Skeletal muscle tissue (tissue), 4 donors: Measurements from ENCODE around the gene ITSN2. TPM values are rescaled to one million over a fixed set of nuclear protein-coding genes. Genes with fewer than 3 reads are reported as not detected.

ENCODE experiments used
- H3K27ac ChIP-seq: one replicate; pipeline ENCODE4 v1.7.0; 2013; ENCODE audit warnings: mild to moderate bottlenecking, low read depth, low read length, inconsistent platforms
- H3K27me3 ChIP-seq, 3 donors: one replicate each; pipeline ENCODE4 v1.7.0; 2013; ENCODE audit warnings: low read length in 3 of 3; ENCODE audit not compliant: control insufficient read depth in 3 of 3, insufficient read depth in 3 of 3
- H3K36me3 ChIP-seq, 3 donors: one replicate each; pipeline ENCODE4 v1.7.0; 2013; ENCODE audit warnings: low read length in 3 of 3; ENCODE audit not compliant: control insufficient read depth in 3 of 3, insufficient read depth in 3 of 3
- H3K4me1 ChIP-seq, 3 donors: one replicate each; pipeline ENCODE4 v1.7.0; 2013; ENCODE audit warnings: low read length in 3 of 3, mild to moderate bottlenecking in 3 of 3; ENCODE audit not compliant: control insufficient read depth in 3 of 3, insufficient read depth in 3 of 3
- H3K4me3 ChIP-seq, 3 donors: one replicate each; pipeline ENCODE4 v1.7.0; 2013; ENCODE audit warnings: low read length in 3 of 3
- H3K9ac ChIP-seq, 3 donors: one replicate each; pipeline ENCODE4 v1.7.0; 2013; ENCODE audit warnings: low read length in 3 of 3, mild to moderate bottlenecking in 3 of 3, moderate library complexity in 2 of 3, low read depth in 1 of 3
- H3K9me3 ChIP-seq, 3 donors: one replicate each; pipeline ENCODE4 v1.7.0; 2013; ENCODE audit warnings: low read length in 3 of 3; ENCODE audit not compliant: control insufficient read depth in 3 of 3
- total RNA-seq: library from RNA; depleted of rRNA; stranded (reverse); fragments of >200 nt; gene quantifications from one replicate; pipeline ENCODE4 v1.2.3, GENCODE V29; 2014
- donor health status: Osteomylitis.

ITSN2 gene
- total RNA-seq, 1 donor from 2014 or later, result 17.2 TPM

- Histone ChIP-seq H3K9me3 (no peaks in the 10 kb centered on the region), H3K9ac (no peak overlapping the region), H3K4me1 (peaks cover 0 to 4% (median 4%) of the 10 kb centered on the region in 3 donors), H3K4me3 (no peak overlapping the region), H3K27ac (no peak overlapping the region), H3K27me3 (no peaks in the 10 kb centered on the region), H3K36me3 (peaks cover 0 to 9% (median 8%) of the 10 kb centered on the region in 3 donors)
Observed at GRCh38 chr2:24315669-24316068, 44.7 kb downstream of the ITSN2 start.

GRCh38 chr2:24313744-24314632 lies 46.3 kb downstream of the ITSN2 start:
- peaks cover 0 to 4% (median 4%) of the 10 kb centered on the region in 3 donors for H3K4me1 ChIP-seq
- H3K27ac ChIP-seq, result no peak overlapping the region
- H3K4me3 ChIP-seq, result no peak overlapping the region
- no peaks in the 10 kb centered on the region for H3K9me3 ChIP-seq
- H3K9ac ChIP-seq, result no peak overlapping the region
- H3K36me3 ChIP-seq, result peaks cover 2 to 22% (median 18%) of the 10 kb centered on the region in 3 donors
- H3K27me3 ChIP-seq, result no peaks in the 10 kb centered on the region

DNA sequence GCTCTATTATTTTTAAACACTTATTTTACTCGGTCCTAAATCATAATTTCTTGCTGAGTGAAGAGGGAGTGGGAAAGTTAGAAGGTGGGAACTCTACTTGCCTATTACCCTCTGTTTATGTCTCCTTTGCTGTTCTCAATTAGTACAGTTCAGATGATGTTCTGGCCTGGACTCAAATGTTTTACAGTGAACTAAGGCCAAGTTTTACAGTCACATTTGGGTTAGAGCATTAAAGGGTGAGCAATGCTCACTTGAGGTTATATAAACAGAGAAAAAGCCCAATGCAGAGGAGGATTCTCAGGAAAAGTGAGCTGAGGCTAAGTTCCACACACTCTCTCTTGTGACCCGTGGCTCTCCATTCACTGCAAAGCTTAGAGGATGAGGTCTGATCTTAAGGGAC lies 52.4 kb downstream of the ITSN2 start:
- Histone ChIP-seq H3K4me1 (peaks cover 3 to 11% (median 11%) of the 10 kb centered on the region in 3 donors), H3K27me3 (no peaks in the 10 kb centered on the region), H3K27ac (no peak overlapping the region), H3K9me3 (no peaks in the 10 kb centered on the region), H3K36me3 (peaks cover 5 to 34% (median 25%) of the 10 kb centered on the region in 3 donors), H3K9ac (no peak overlapping the region), H3K4me3 (no peak overlapping the region)

GRCh38 chr2:24304631-24305030 lies 55.7 kb downstream of the ITSN2 start:
- peak overlapping the region; percentile 70 for H3K27ac ChIP-seq
- H3K4me3 ChIP-seq, result no peak overlapping the region
- H3K9ac ChIP-seq, result no peak overlapping the region
- no peaks in the 10 kb centered on the region for H3K27me3 ChIP-seq
- H3K36me3 ChIP-seq, result peaks cover 16 to 32% (median 31%) of the 10 kb centered on the region in 3 donors
- no peaks in the 10 kb centered on the region for H3K9me3 ChIP-seq
- H3K4me1 ChIP-seq, result peaks cover 3 to 11% (median 11%) of the 10 kb centered on the region in 3 donors

GRCh38 chr2:24304098-24304497 lies 56.2 kb downstream of the ITSN2 start:
- Histone ChIP-seq H3K27me3 (no peaks in the 10 kb centered on the region), H3K9ac (no peak overlapping the region), H3K36me3 (peaks cover 20 to 34% (median 32%) of the 10 kb centered on the region in 3 donors), H3K4me1 (peaks cover 3 to 11% (median 11%) of the 10 kb centered on the region in 3 donors), H3K27ac (peak overlapping the region; percentile 79), H3K4me3 (no peak overlapping the region), H3K9me3 (no peaks in the 10 kb centered on the region)

DNA sequence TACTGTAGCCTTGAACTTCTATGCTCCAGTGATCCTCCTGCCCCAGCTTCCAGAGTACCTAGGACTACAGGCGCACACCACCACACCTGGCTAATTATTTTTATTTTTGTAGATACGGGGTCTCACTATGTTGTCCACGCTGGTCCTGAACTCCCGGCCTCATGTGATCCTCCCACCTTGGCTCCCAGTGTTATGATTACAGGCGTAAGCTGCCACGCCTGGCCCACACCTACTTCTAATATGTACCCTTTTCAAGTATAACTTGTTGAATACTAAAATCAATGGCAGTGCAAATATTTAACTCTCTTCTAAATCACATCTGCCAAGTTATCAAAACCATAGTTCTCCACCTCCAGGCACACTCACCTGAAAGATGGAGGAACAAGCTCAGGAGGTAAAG lies 58.7 kb downstream of the ITSN2 start:
- Histone ChIP-seq H3K9me3 (no peaks in the 10 kb centered on the region), H3K4me3 (no peak overlapping the region), H3K36me3 (peaks cover 23 to 47% (median 42%) of the 10 kb centered on the region in 3 donors), H3K9ac (no peak overlapping the region), H3K4me1 (peaks cover 3 to 11% (median 11%) of the 10 kb centered on the region in 3 donors), H3K27me3 (no peaks in the 10 kb centered on the region), H3K27ac (no peak overlapping the region)

DNA sequence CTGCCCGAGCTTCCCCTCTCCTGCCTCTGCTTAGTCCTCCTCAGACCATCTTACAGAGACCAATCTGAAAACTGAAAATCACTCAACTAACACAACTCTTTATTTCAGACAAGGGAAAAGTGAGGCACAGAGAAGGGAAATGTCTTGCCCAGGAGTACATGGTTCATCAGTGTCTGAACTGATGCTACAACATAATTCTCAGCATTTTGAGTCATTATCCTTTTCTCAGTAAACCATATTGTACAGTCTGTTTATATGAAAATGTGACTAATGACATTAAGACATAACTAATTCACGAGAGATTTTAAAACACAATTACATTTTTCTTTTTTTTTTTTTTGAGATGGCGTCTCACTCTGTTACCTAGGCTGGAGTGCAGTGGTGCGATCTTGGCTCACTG lies 62.7 kb downstream of the ITSN2 start:
- Histone ChIP-seq H3K9ac (no peak overlapping the region), H3K4me3 (no peak overlapping the region), H3K4me1 (no peaks in the 10 kb centered on the region), H3K27ac (no peak overlapping the region), H3K36me3 (peaks cover 31 to 65% (median 65%) of the 10 kb centered on the region in 3 donors), H3K9me3 (no peaks in the 10 kb centered on the region), H3K27me3 (no peaks in the 10 kb centered on the region)

DNA sequence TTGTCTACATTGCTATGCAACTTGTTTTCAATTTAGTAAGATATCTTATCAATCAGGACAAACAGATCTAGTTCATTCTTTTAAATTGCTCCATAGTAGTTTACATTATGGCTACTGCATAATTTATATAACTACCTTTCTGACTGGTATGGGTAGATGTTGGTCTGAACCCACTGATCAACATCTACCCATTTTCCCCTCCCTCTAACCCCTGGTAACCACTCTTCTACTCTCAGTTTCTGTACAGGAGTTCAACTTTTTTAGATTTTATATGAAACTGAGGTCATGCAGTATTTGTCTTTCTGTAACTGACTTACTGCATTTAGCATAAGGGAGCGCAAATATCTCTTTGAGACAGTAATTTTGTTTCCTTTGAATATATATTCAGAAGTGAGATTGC lies 73.2 kb downstream of the ITSN2 start:
- H3K36me3 ChIP-seq, result peaks cover under 1 to 15% (median 11%) of the 10 kb centered on the region in 3 donors
- H3K27ac ChIP-seq, result no peak overlapping the region
- H3K9me3 ChIP-seq, result no peaks in the 10 kb centered on the region
- no peaks in the 10 kb centered on the region for H3K27me3 ChIP-seq
- H3K9ac ChIP-seq, result no peak overlapping the region
- no peak overlapping the region for H3K4me3 ChIP-seq
- no peaks in the 10 kb centered on the region for H3K4me1 ChIP-seq

DNA sequence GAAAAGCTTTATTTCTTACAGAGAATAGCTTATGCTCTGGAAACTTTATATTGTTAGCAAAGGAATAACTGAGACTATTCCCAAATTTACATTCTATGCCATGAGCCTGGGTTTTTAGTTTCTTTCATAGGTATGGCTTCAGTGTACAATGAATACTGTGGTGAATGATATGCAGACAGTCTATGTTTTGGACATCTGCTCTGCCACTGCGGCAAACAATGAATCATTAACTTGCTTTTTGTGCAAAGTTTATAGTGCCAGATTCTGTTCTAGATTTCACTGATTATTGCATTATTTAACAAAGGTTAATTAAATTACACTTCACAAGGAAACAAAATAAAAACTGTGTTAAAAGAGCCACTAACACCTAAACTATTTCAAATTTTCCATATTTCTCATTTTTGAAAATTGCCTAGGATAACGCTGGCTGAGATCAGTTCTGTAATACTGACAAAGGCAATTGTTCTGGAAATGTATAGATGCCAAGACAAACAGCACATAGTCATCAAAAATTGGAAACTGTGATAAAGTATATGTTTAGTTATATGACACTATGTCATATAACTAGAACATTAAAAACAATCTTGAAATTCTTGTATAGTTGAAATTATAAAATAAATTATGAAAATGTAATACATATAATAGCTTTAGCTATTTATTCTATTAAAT lies 74.7 kb downstream of the ITSN2 start:
- Histone ChIP-seq H3K27me3 (no peaks in the 10 kb centered on the region), H3K4me3 (no peak overlapping the region), H3K9me3 (no peaks in the 10 kb centered on the region), H3K27ac (no peak overlapping the region), H3K4me1 (no peaks in the 10 kb centered on the region), H3K9ac (no peak overlapping the region), H3K36me3 (peaks cover 8 to 13% (median 8%) of the 10 kb centered on the region in 3 donors)

DNA sequence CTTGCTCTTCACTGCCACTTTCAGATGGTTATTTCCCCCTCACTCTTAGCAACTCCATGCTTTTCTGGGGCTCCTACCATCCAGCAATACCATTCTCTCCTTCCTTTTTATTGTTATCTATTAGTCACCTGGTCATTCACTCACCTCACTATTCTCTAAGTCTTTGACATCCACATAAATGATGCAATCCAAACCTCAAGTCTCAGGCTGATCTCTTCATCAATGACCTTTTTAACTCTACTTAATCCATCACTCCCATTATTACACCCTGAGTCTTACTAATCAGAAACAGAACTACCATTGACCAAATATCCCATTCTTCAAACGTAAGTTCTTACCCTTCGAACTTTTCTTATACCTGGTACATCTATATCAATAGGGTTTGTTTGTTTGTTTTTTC lies 79.7 kb downstream of the ITSN2 start:
- peaks cover 8 to 10% (median 9%) of the 10 kb centered on the region in 3 donors for H3K36me3 ChIP-seq
- no peaks in the 10 kb centered on the region for H3K27me3 ChIP-seq
- H3K9ac ChIP-seq, result no peak overlapping the region
- no peaks in the 10 kb centered on the region for H3K9me3 ChIP-seq
- no peak overlapping the region for H3K27ac ChIP-seq
- no peaks in the 10 kb centered on the region for H3K4me1 ChIP-seq
- no peak overlapping the region for H3K4me3 ChIP-seq
